Measurements from ENCODE around the gene PDE4DIP.
"Not testable (repeated sequence)": the region's sequence is repeated elsewhere in the genome, so short reads cannot be mapped to it uniquely, and the experiment has no call there.

Gene PDE4DIP

GRCh38 chr1:148968682-148969081 is 124.5 kb downstream of the PDE4DIP start:
- not testable (repeated sequence) for H3K9me3 ChIP-seq (ENCODE audit: insufficient read depth, low read depth, low read length); H3K4me1 ChIP-seq (ENCODE audit: insufficient read depth, low read length); H3K27me3 ChIP-seq (ENCODE audit: insufficient read depth, low read length); H3K36me3 ChIP-seq (ENCODE audit: insufficient read depth, low read depth, low read length); H3K9ac ChIP-seq (ENCODE audit: low read depth, low read length); H3K4me3 ChIP-seq (ENCODE audit: low read length); H3K27ac ChIP-seq (ENCODE audit: low read length)

- not testable (repeated sequence) for H3K4me1 ChIP-seq (ENCODE audit: insufficient read depth, low read length); H3K36me3 ChIP-seq (ENCODE audit: insufficient read depth, low read depth, low read length); H3K9me3 ChIP-seq (ENCODE audit: insufficient read depth, low read depth, low read length); H3K27ac ChIP-seq (ENCODE audit: low read length); H3K27me3 ChIP-seq (ENCODE audit: insufficient read depth, low read length); H3K4me3 ChIP-seq (ENCODE audit: low read length); H3K9ac ChIP-seq (ENCODE audit: low read depth, low read length)
These were observed 124.9 kb downstream of the PDE4DIP start for GRCh38 chr1:148969126-148969525.

GRCh38 chr1:148975453-148975852 is 131.2 kb downstream of the PDE4DIP start:
- H3K9me3 ChIP-seq (ENCODE audit: insufficient read depth, low read depth, low read length); H3K4me1 ChIP-seq (ENCODE audit: insufficient read depth, low read length); H3K27ac ChIP-seq (ENCODE audit: low read length); H3K9ac ChIP-seq (ENCODE audit: low read depth, low read length); H3K4me3 ChIP-seq (ENCODE audit: low read length); H3K27me3 ChIP-seq (ENCODE audit: insufficient read depth, low read length): not testable (repeated sequence)
- H3K36me3 ChIP-seq (ENCODE audit: insufficient read depth, low read depth, low read length): peaks cover 28% of the 10 kb centered on the region

GRCh38 chr1:148975866-148976537 is 131.8 kb downstream of the PDE4DIP start:
- not testable (repeated sequence) for H3K4me1 ChIP-seq (ENCODE audit: insufficient read depth, low read length); H3K27me3 ChIP-seq (ENCODE audit: insufficient read depth, low read length); H3K9ac ChIP-seq (ENCODE audit: low read depth, low read length); H3K27ac ChIP-seq (ENCODE audit: low read length); H3K4me3 ChIP-seq (ENCODE audit: low read length); H3K9me3 ChIP-seq (ENCODE audit: insufficient read depth, low read depth, low read length)
- peaks cover 34% of the 10 kb centered on the region for H3K36me3 ChIP-seq (ENCODE audit: insufficient read depth, low read depth, low read length)

- H3K9me3 ChIP-seq (ENCODE audit: insufficient read depth, low read depth, low read length); H3K27me3 ChIP-seq (ENCODE audit: insufficient read depth, low read length); H3K27ac ChIP-seq (ENCODE audit: low read length); H3K4me3 ChIP-seq (ENCODE audit: low read length); H3K4me1 ChIP-seq (ENCODE audit: insufficient read depth, low read length); H3K9ac ChIP-seq (ENCODE audit: low read depth, low read length): not testable (repeated sequence)
- H3K36me3 ChIP-seq (ENCODE audit: insufficient read depth, low read depth, low read length): peaks cover 51% of the 10 kb centered on the region
These were observed 133.6 kb downstream of the PDE4DIP start for GRCh38 chr1:148977785-148978184.

GRCh38 chr1:148989378-148989777 is 145.2 kb downstream of the PDE4DIP start:
- H3K9me3 ChIP-seq (ENCODE audit: insufficient read depth, low read depth, low read length); H3K4me1 ChIP-seq (ENCODE audit: insufficient read depth, low read length); H3K4me3 ChIP-seq (ENCODE audit: low read length); H3K36me3 ChIP-seq (ENCODE audit: insufficient read depth, low read depth, low read length); H3K27me3 ChIP-seq (ENCODE audit: insufficient read depth, low read length); H3K9ac ChIP-seq (ENCODE audit: low read depth, low read length); H3K27ac ChIP-seq (ENCODE audit: low read length): not testable (repeated sequence)

GRCh38 chr1:148990233-148990788 is 146.1 kb downstream of the PDE4DIP start:
- not testable (repeated sequence) for H3K4me1 ChIP-seq (ENCODE audit: insufficient read depth, low read length); H3K9me3 ChIP-seq (ENCODE audit: insufficient read depth, low read depth, low read length); H3K4me3 ChIP-seq (ENCODE audit: low read length); H3K27ac ChIP-seq (ENCODE audit: low read length); H3K9ac ChIP-seq (ENCODE audit: low read depth, low read length); H3K27me3 ChIP-seq (ENCODE audit: insufficient read depth, low read length); H3K36me3 ChIP-seq (ENCODE audit: insufficient read depth, low read depth, low read length)

- H3K4me1 ChIP-seq (ENCODE audit: insufficient read depth, low read length); H3K9ac ChIP-seq (ENCODE audit: low read depth, low read length); H3K27me3 ChIP-seq (ENCODE audit: insufficient read depth, low read length); H3K9me3 ChIP-seq (ENCODE audit: insufficient read depth, low read depth, low read length); H3K27ac ChIP-seq (ENCODE audit: low read length); H3K4me3 ChIP-seq (ENCODE audit: low read length); H3K36me3 ChIP-seq (ENCODE audit: insufficient read depth, low read depth, low read length): not testable (repeated sequence)
These were observed 147.6 kb downstream of the PDE4DIP start for GRCh38 chr1:148991818-148992217.

GRCh38 chr1:148992364-148992763 is 148.1 kb downstream of the PDE4DIP start:
- not testable (repeated sequence) for H3K9ac ChIP-seq (ENCODE audit: low read depth, low read length); H3K27ac ChIP-seq (ENCODE audit: low read length)

GRCh38 chr1:148996449-148997224 is 152.4 kb downstream of the PDE4DIP start:
- H3K9ac ChIP-seq (ENCODE audit: low read depth, low read length); H3K27ac ChIP-seq (ENCODE audit: low read length); H3K4me3 ChIP-seq (ENCODE audit: low read length): not testable (repeated sequence)

More at GRCh38 chr1:148992364-148992763, 148.1 kb downstream of the PDE4DIP start:
- not testable (repeated sequence) for H3K4me3 ChIP-seq (ENCODE audit: low read length); H3K4me1 ChIP-seq (ENCODE audit: insufficient read depth, low read length); H3K36me3 ChIP-seq (ENCODE audit: insufficient read depth, low read depth, low read length); H3K9me3 ChIP-seq (ENCODE audit: insufficient read depth, low read depth, low read length); H3K27me3 ChIP-seq (ENCODE audit: insufficient read depth, low read length)

GRCh38 chr1:148997405-148997804 is 153.2 kb downstream of the PDE4DIP start:
- not testable (repeated sequence) for H3K27ac ChIP-seq (ENCODE audit: low read length); H3K9me3 ChIP-seq (ENCODE audit: insufficient read depth, low read depth, low read length); H3K9ac ChIP-seq (ENCODE audit: low read depth, low read length); H3K4me3 ChIP-seq (ENCODE audit: low read length); H3K4me1 ChIP-seq (ENCODE audit: insufficient read depth, low read length); H3K36me3 ChIP-seq (ENCODE audit: insufficient read depth, low read depth, low read length); H3K27me3 ChIP-seq (ENCODE audit: insufficient read depth, low read length)

More at GRCh38 chr1:148996449-148997224, 152.4 kb downstream of the PDE4DIP start:
- not testable (repeated sequence) for H3K36me3 ChIP-seq (ENCODE audit: insufficient read depth, low read depth, low read length); H3K27me3 ChIP-seq (ENCODE audit: insufficient read depth, low read length); H3K4me1 ChIP-seq (ENCODE audit: insufficient read depth, low read length); H3K9me3 ChIP-seq (ENCODE audit: insufficient read depth, low read depth, low read length)

GRCh38 chr1:149002664-149003063 is 158.4 kb downstream of the PDE4DIP start:
- H3K4me1 ChIP-seq (ENCODE audit: insufficient read depth, low read length); H3K9me3 ChIP-seq (ENCODE audit: insufficient read depth, low read depth, low read length); H3K36me3 ChIP-seq (ENCODE audit: insufficient read depth, low read depth, low read length); H3K4me3 ChIP-seq (ENCODE audit: low read length); H3K27ac ChIP-seq (ENCODE audit: low read length); H3K27me3 ChIP-seq (ENCODE audit: insufficient read depth, low read length); H3K9ac ChIP-seq (ENCODE audit: low read depth, low read length): not testable (repeated sequence)
